Measurements from ENCODE around the gene PLPP4.

PLPP4 gene

GRCh38 chr10:120610791-120611190 is 153.8 kb downstream of the PLPP4 start:
- DNase-seq (ENCODE audit: low spot score), result no peak

DNA sequence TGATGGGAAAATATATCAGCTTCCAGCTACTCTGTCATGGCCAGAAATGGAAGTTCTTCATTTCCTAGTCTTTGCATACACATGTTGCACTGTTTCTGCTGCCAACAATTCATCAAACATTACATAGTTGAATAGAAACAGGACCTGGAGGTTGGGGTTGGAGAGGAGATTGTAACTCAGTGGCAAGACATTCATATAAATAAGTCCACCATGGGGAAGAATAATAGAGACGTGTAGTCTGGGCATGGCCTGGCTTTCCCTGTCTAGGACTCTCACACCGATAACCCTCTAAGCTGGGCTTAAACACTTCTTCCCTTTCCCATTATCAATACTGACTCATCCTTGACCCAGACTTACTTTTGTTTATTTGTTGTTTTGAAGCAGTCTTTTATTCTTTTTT is 155.7 kb downstream of the PLPP4 start:
- DNase-seq (ENCODE audit: low spot score), result no peak

GRCh38 chr10:120613180-120613579 is 156.2 kb downstream of the PLPP4 start:
- DNase-seq (ENCODE audit: low spot score), result no peak

- no peak for DNase-seq (ENCODE audit: low spot score)
Observed at GRCh38 chr10:120614680-120615079, 157.7 kb downstream of the PLPP4 start.

DNA sequence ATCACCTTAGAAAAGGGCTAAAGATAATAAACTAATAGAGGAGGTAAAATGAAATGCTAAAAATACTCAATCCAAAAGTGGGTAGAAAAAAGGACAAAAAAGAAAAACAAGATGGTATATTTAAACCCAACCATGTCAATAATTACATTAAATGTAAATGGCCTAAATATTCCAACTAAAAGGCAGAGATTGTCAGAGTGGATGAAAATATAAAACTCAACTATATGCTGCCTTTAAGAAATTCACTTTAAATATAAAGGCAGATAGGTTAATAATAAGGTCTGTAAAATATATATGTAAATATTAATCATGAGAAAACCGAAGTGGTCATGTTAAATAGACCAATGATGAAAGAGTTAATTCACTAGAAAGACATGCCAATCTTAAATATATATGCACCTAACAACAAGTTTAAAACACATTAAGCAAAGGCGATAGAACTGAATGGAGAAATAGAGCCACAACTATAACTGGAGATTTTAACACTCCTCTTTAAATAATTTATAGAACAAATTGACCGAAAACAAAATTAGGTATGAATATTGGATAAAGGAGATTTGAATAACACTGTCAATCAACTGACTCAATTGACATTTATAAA is 159.4 kb downstream of the PLPP4 start:
- no peak for DNase-seq (ENCODE audit: low spot score)

DNA sequence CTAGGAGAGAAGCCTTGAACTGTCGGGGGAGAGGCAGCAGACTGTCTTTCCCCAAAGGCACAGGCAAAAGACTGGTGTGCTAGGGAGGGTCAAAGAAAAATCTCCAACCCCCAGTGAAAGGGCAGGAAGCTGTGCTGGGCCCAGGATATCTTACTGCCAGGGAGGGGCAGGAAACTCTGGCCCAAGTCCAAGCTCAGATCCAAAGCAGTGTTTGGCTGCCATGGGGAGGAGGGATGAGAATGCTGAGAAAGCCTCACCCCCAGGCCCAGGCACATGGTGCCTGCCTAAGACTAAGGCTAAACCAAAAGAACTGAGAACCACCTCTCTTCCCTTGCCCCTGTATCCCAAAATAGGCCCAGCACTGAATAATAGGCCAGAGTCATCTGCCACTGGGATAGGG is 171.2 kb downstream of the PLPP4 start:
- no peak for DNase-seq (ENCODE audit: low spot score)

- DNase-seq (ENCODE audit: low spot score), result no peak
Observed at GRCh38 chr10:120630266-120630665, 173.2 kb downstream of the PLPP4 start.

DNA sequence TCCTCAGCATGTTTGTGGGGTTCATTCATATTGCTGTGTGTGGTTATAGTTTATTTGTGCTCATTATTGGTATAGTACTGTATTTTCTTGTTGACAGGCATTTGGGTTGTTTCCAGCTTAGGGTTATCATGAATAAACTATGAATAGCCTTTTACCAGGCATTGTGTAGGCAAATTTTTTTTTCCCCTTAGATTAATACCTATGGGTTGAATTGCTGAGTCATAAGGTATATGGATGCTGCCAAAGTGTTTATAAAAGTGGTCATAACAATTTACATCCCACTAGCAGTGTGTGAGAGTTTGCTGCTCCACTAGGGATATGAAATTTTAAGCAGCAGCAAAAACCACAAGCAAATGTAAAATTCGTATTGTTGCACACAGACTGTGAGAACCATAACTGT is 175.0 kb downstream of the PLPP4 start:
- no peak for DNase-seq (ENCODE audit: low spot score)

- no peak for DNase-seq (ENCODE audit: low spot score)
Observed at GRCh38 chr10:120632942-120633341, 175.9 kb downstream of the PLPP4 start.

DNA sequence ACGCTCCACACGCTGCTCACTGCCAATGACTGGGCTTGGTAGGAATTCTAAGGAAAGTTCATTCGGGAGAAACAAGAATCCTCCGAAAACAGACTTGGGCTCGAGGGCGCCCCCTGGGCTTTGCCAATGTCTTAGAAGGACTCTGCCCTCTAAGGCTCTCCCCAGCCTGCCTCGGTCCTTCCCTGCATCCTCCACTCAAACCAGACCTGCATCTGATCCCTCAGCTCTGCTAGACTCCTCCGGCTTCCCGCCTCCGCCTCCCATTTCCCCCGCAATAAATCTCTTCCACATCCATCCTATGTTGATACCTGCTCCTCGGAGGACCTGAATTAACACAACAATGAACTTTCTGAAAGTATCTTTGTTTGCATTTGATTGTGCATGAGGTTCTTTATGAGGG is 177.6 kb downstream of the PLPP4 start:
- DNase-seq (ENCODE audit: low spot score), result no peak

All from AG08396 (cell line).